GM23338 (cell line): ENCODE measurements around the gene MYBPC2. TPM values are rescaled to one million over a fixed set of nuclear protein-coding genes. Genes with fewer than 3 reads are reported as not detected.

Experiments used
- ATAC-seq: fragments of 200-7000 bp; cut with Tn5 transposase; 3 replicates; pipeline ENCODE4 v1.9.1; 2020
- DNase-seq: peaks from one replicate; pipeline ENCODE4 v3.0.0-alpha.2; 2015; ENCODE audit warnings: low spot score
- H2AFZ ChIP-seq: fragments of 200-600 bp; sonication (generic); 2 replicates; pipeline ENCODE4 v1.8.0; 2016; ENCODE audit warnings: antibody characterized with exemption, mild to moderate bottlenecking, moderate library complexity
- H3F3A ChIP-seq: fragments of 200-600 bp; sonication (generic); replicated peaks from 2 replicates; pipeline ENCODE4 v1.8.0; 2017; ENCODE audit warnings: antibody characterized with exemption, mixed run types, low read depth
- H3K27ac ChIP-seq: fragments of 200-600 bp; sonication (generic); 2 replicates; pipeline ENCODE4 v1.6.1; 2016; ENCODE audit warnings: low read depth
- H3K27me3 ChIP-seq: fragments of 200-600 bp; sonication (generic); 2 replicates; pipeline ENCODE4 v1.8.0; 2016; ENCODE audit warnings: mild to moderate bottlenecking, mixed run types, moderate library complexity; ENCODE audit not compliant: insufficient read depth
- H3K36me3 ChIP-seq: fragments of 200-600 bp; sonication (generic); 2 replicates; pipeline ENCODE4 v1.8.0; 2016; ENCODE audit warnings: mild to moderate bottlenecking; ENCODE audit not compliant: insufficient read depth
- H3K4me1 ChIP-seq: fragments of 200-600 bp; sonication (generic); 2 replicates; pipeline ENCODE4 v1.8.0; 2016; ENCODE audit warnings: mild to moderate bottlenecking, moderate library complexity; ENCODE audit not compliant: insufficient read depth
- H3K4me2 ChIP-seq: fragments of 200-600 bp; sonication (generic); 2 replicates; pipeline ENCODE4 v1.7.1; 2017; ENCODE audit warnings: mixed run types
- H3K4me3 ChIP-seq: fragments of 200-600 bp; sonication (generic); 2 replicates; pipeline ENCODE4 v1.6.1; 2016; ENCODE audit warnings: mixed run types
- H3K79me2 ChIP-seq: fragments of 200-600 bp; sonication (generic); replicated peaks from 2 replicates; pipeline ENCODE4 v1.8.0; 2017; ENCODE audit warnings: mild to moderate bottlenecking; ENCODE audit not compliant: insufficient read depth
- H3K9me2 ChIP-seq: fragments of 200-600 bp; sonication (generic); 2 replicates; pipeline ENCODE4 v1.8.0; 2017; ENCODE audit not compliant: insufficient read depth
- H4K20me1 ChIP-seq: fragments of 200-600 bp; sonication (generic); replicated peaks from 2 replicates; pipeline ENCODE4 v1.8.0; 2017; ENCODE audit warnings: mild to moderate bottlenecking; ENCODE audit not compliant: insufficient read depth
- H3K27ac Mint-ChIP-seq: 2 replicates; pipeline ENCODE4 v1.8.0; 2020; ENCODE audit warnings: inconsistent platforms, mild to moderate bottlenecking, moderate library complexity, mixed read lengths
- H3K27me3 Mint-ChIP-seq: 3 replicates; pipeline ENCODE4 v1.8.0; 2022; ENCODE audit warnings: low read depth, mild to moderate bottlenecking, moderate library complexity, mixed read lengths, inconsistent platforms; ENCODE audit not compliant: insufficient read depth, poor library complexity
- H3K36me3 Mint-ChIP-seq: 3 replicates; pipeline ENCODE4 v1.8.0; 2021; ENCODE audit warnings: low read depth, mild to moderate bottlenecking, inconsistent platforms, moderate library complexity, mixed read lengths
- H3K4me1 Mint-ChIP-seq: 3 replicates; pipeline ENCODE4 v1.8.0; 2020; ENCODE audit warnings: mild to moderate bottlenecking, inconsistent platforms, mixed read lengths
- H3K4me3 Mint-ChIP-seq: 3 replicates; pipeline ENCODE4 v1.8.0; 2021; ENCODE audit warnings: moderate library complexity, mild to moderate bottlenecking, inconsistent platforms, mixed read lengths
- H3K9me3 Mint-ChIP-seq: 3 replicates; pipeline ENCODE4 v1.8.0; 2020; ENCODE audit warnings: moderate library complexity, mild to moderate bottlenecking, inconsistent platforms, mixed read lengths
- CREB1 ChIP-seq: fragments of 250-450 bp; sonication (Bioruptor Pico); IDR thresholded peaks from 2 replicates; pipeline ENCODE4 v1.5.0; 2020; ENCODE audit warnings: low read depth, mild to moderate bottlenecking, moderate library complexity
- EZH2 ChIP-seq: fragments of 200-600 bp; sonication (generic); IDR thresholded peaks from one replicate; pipeline ENCODE4 v1.8.0; 2017; ENCODE audit warnings: antibody characterized with exemption, mild to moderate bottlenecking, low read depth; ENCODE audit not compliant: unreplicated experiment
- EZH2phosphoT487 ChIP-seq: fragments of 200-600 bp; sonication (generic); IDR thresholded peaks from one replicate; pipeline ENCODE4 v1.8.1; 2018; ENCODE audit warnings: antibody characterized with exemption; ENCODE audit not compliant: unreplicated experiment
- JUNB ChIP-seq: IDR thresholded peaks from one replicate; pipeline ENCODE4 v1.6.1; 2016; ENCODE audit warnings: antibody characterized with exemption; ENCODE audit not compliant: unreplicated experiment
- NANOG ChIP-seq: IDR thresholded peaks from 2 replicates; pipeline ENCODE4 v1.6.1; 2016; ENCODE audit warnings: antibody characterized with exemption, borderline replicate concordance
- ZNF114 ChIP-seq: fragments of 250-450 bp; sonication (Bioruptor Pico); IDR thresholded peaks from 2 replicates; pipeline ENCODE4 v1.5.0; 2020; ENCODE audit warnings: mild to moderate bottlenecking, moderate library complexity
- ZNF331 ChIP-seq: fragments of 250-450 bp; sonication (Bioruptor Pico); IDR thresholded peaks from 2 replicates; pipeline ENCODE4 v1.5.0; 2020; ENCODE audit warnings: low read depth, mild to moderate bottlenecking, moderate library complexity
- ZNF462 ChIP-seq: fragments of 250-450 bp; sonication (Bioruptor Pico); IDR thresholded peaks from 2 replicates; pipeline ENCODE4 v1.5.0; 2020; ENCODE audit warnings: mild to moderate bottlenecking, moderate library complexity
- polyA plus RNA-seq: library from polyadenylated mRNA; unstranded; fragments of >200 nt; fragmentation: Nextera tagmentation; extraction: Ambion mirVana; gene quantifications from 2 replicates; pipeline ENCODE4 v1.2.1, GENCODE V29; 2016
- total RNA-seq: library from RNA; depleted of rRNA; stranded (reverse); fragments of >200 nt; shearing (Covaris generic); gene quantifications from 2 replicates; pipeline ENCODE4 v1.2.3, GENCODE V29; 2014

Gene MYBPC2
- total and polyA plus RNA-seq, 2 experiments from 2014 or later: 4.2 to 5.9 TPM

- TF ChIP-seq ZNF462 (CRISPR knock-in tag): no peak
These were observed 49.7 kb downstream of the MYBPC2 start (continued) for GRCh38 chr19:50482271-50482855.

GRCh38 chr19:50482916-50483315, 50.2 kb downstream of the MYBPC2 start:
- Mint-ChIP-seq H3K4me1 (no peaks in the 10 kb centered on the region), H3K4me3 (no peak overlapping the region), H3K27ac (no peak overlapping the region), H3K36me3 (peaks cover 48% of the 10 kb centered on the region), H3K9me3 (peaks cover 93% of the 10 kb centered on the region), H3K27me3 (peaks cover 2% of the 10 kb centered on the region)
- H3K4me1 ChIP-seq: no peaks in the 10 kb centered on the region
- no peaks in the 10 kb centered on the region for H3K9me2 ChIP-seq
- H3K79me2 ChIP-seq: peaks cover 13% of the 10 kb centered on the region
- peaks cover 13% of the 10 kb centered on the region for H3K36me3 ChIP-seq
- H4K20me1 ChIP-seq: no peaks in the 10 kb centered on the region; the same call in 1 of the 2 replicates
- H3K27me3 ChIP-seq: peaks cover 16% of the 10 kb centered on the region
- H3K4me3 ChIP-seq: no peak overlapping the region
- H3K4me2 ChIP-seq: no peak overlapping the region
- ATAC-seq (no peak), DNase-seq (no peak)
- no peak overlapping the region for H2AFZ ChIP-seq
- H3F3A ChIP-seq: no peaks in the 10 kb centered on the region
- no peak overlapping the region for H3K27ac ChIP-seq
- TF ChIP-seq ZNF114 (no peak), EZH2phosphoT487 (no peak), ZNF331 (CRISPR knock-in tag) (no peak), CREB1 (CRISPR knock-in tag) (no peak), JUNB (no peak), EZH2 (no peak), NANOG (no peak), ZNF462 (CRISPR knock-in tag) (no peak)
